Mucosa of descending colon (tissue), 3 donors: ENCODE measurements around the gene SEMA3B. TPM values are rescaled to one million over a fixed set of nuclear protein-coding genes. Genes with fewer than 3 reads are reported as not detected.

Experiments
- ATAC-seq: fragments of 200-7000 bp; cut with Tn5 transposase; one replicate; pipeline ENCODE4 v1.9.1; 2020; ENCODE audit warnings: mild to moderate bottlenecking, moderate library complexity
- DNase-seq, 3 donors: peaks; one replicate each; pipeline ENCODE4 v3.0.0-alpha.2; 2020
- H3K36me3 ChIP-seq: fragments of 200-600 bp; one replicate; pipeline ENCODE4 v1.8.0; 2021; ENCODE audit warnings: low read depth, mild to moderate bottlenecking
- H3K4me1 ChIP-seq: fragments of 200-600 bp; one replicate; pipeline ENCODE4 v1.8.0; 2021; ENCODE audit warnings: low read depth, mild to moderate bottlenecking
- H3K4me3 ChIP-seq: fragments of 200-600 bp; one replicate; pipeline ENCODE4 v1.8.0; 2021; ENCODE audit warnings: mild to moderate bottlenecking
- H3K9me3 ChIP-seq: fragments of 200-600 bp; one replicate; pipeline ENCODE4 v1.8.0; 2021; ENCODE audit warnings: mild to moderate bottlenecking
- CTCF ChIP-seq: fragments of 200-600 bp; IDR thresholded peaks from one replicate; pipeline ENCODE4 v1.8.0; 2022; ENCODE audit warnings: antibody characterized with exemption, mild to moderate bottlenecking
- intact Hi-C, 2 donors: fragments of 100-400 bp; cut with DNase I in 1 of 2; cut with micrococcal nuclease in 1 of 2; formaldehyde crosslinking; loops; one replicate each; pipeline versions ENCODE4 v1.11.0 to v1.11.1; 2022; cut with DNase I, micrococcal nuclease
- total RNA-seq, 3 donors: library from RNA; stranded (reverse); fragmentation: NEBNext Ultra II Directional in 2 of 3; extraction: Animal tissue kit (Norgen Biotek cat#: 25700) in 2 of 3; gene quantifications; one replicate each; pipeline versions ENCODE4 v1.2.1 to v1.2.4, GENCODE V29; 2021 to 2023
- donor health status: DM: no; HTN: no; CAD: no; lungs with moderate emphysema.
- donor health status: DM: no; HTN: no; CAD: no.
- donor health status: DM: no; HTN: yes; CAD: no.

Gene SEMA3B
- total RNA-seq, 3 donors from 2014 or later, result 42.0 to 129 (median 59.2) TPM

- peaks cover 4% of the 10 kb centered on the region for H3K36me3 ChIP-seq
- no peak for TF ChIP-seq CTCF
- no peak overlapping the region for H3K4me3 ChIP-seq
- H3K4me1 ChIP-seq, result peaks cover 12% of the 10 kb centered on the region
- no peak for DNase-seq
- H3K9me3 ChIP-seq, result no peaks in the 10 kb centered on the region
- no peak for ATAC-seq
- intact Hi-C loops, result no loop called here
These were observed 17.6 kb downstream of the SEMA3B start for GRCh38 chr3:50286322-50287227.

GRCh38 chr3:50287262-50287661 is 18.3 kb downstream of the SEMA3B start:
- Histone ChIP-seq H3K9me3 (no peaks in the 10 kb centered on the region), H3K36me3 (peaks cover 4% of the 10 kb centered on the region), H3K4me3 (no peak overlapping the region), H3K4me1 (peaks cover 12% of the 10 kb centered on the region)
- intact Hi-C loops, result no loop called here
- ATAC-seq (no peak), DNase-seq (no peak)
- no peak for TF ChIP-seq CTCF

- intact Hi-C loops, result no loop called here
- DNase-seq (peak in 1 of 3 donors; percentile 48), ATAC-seq (no peak)
- peaks cover 16% of the 10 kb centered on the region for H3K4me1 ChIP-seq
- H3K36me3 ChIP-seq, result peaks cover 4% of the 10 kb centered on the region
- no peaks in the 10 kb centered on the region for H3K9me3 ChIP-seq
- no peak for TF ChIP-seq CTCF
- H3K4me3 ChIP-seq, result no peak overlapping the region
These were observed 19.6 kb downstream of the SEMA3B start for GRCh38 chr3:50288387-50289007.

- Histone ChIP-seq H3K36me3 (peaks cover 4% of the 10 kb centered on the region), H3K4me3 (no peak overlapping the region), H3K9me3 (no peaks in the 10 kb centered on the region), H3K4me1 (peaks cover 16% of the 10 kb centered on the region)
- intact Hi-C loops, result no loop called here
- TF ChIP-seq CTCF, result no peak
- no peak for ATAC-seq
- DNase-seq, result no peak
These were observed 20.2 kb downstream of the SEMA3B start for GRCh38 chr3:50289130-50289529.

- ATAC-seq (no peak), DNase-seq (peak in 2 of 3 donors; percentile 39 to 65)
- no peak for TF ChIP-seq CTCF
These were observed 21.3 kb downstream of the SEMA3B start for GRCh38 chr3:50290161-50290641.

More at GRCh38 chr3:50290161-50290641, 21.3 kb downstream of the SEMA3B start:
- Histone ChIP-seq H3K36me3 (peaks cover 4% of the 10 kb centered on the region), H3K4me1 (peaks cover 16% of the 10 kb centered on the region), H3K4me3 (no peak overlapping the region), H3K9me3 (no peaks in the 10 kb centered on the region)
- intact Hi-C loops, result no loop called here
